ENCODE data around the gene GMFB.
"Not testable (repeated sequence)": the region's sequence is repeated elsewhere in the genome, so short reads cannot be mapped to it uniquely, and the experiment has no call there.

Gene GMFB

GRCh38 chr14:54475911-54476310 is 12.9 kb downstream of the GMFB start:
- no peaks in the 10 kb centered on the region for H3K27me3 ChIP-seq (ENCODE audit: insufficient read depth, low read length)
- no peak overlapping the region for H3K4me3 ChIP-seq (ENCODE audit: low read length)
- H3K27ac ChIP-seq (ENCODE audit: low read length): no peak overlapping the region
- peaks cover 6% of the 10 kb centered on the region for H3K4me1 ChIP-seq (ENCODE audit: insufficient read depth, low read length)
- H3K9ac ChIP-seq (ENCODE audit: low read depth, low read length): no peak overlapping the region
- H3K9me3 ChIP-seq (ENCODE audit: insufficient read depth, low read depth, low read length): no peaks in the 10 kb centered on the region
- peaks cover 58% of the 10 kb centered on the region for H3K36me3 ChIP-seq (ENCODE audit: insufficient read depth, low read depth, low read length)

- Histone ChIP-seq H3K36me3 (ENCODE audit: insufficient read depth, low read depth, low read length) (peaks cover 53% of the 10 kb centered on the region), H3K27ac (ENCODE audit: low read length) (no peak overlapping the region), H3K4me3 (ENCODE audit: low read length) (no peak overlapping the region), H3K4me1 (ENCODE audit: insufficient read depth, low read length) (peaks cover 6% of the 10 kb centered on the region), H3K27me3 (ENCODE audit: insufficient read depth, low read length) (no peaks in the 10 kb centered on the region), H3K9ac (ENCODE audit: low read depth, low read length) (no peak overlapping the region), H3K9me3 (ENCODE audit: insufficient read depth, low read depth, low read length) (no peaks in the 10 kb centered on the region)
These were observed 13.4 kb downstream of the GMFB start for GRCh38 chr14:54475187-54475899.

DNA sequence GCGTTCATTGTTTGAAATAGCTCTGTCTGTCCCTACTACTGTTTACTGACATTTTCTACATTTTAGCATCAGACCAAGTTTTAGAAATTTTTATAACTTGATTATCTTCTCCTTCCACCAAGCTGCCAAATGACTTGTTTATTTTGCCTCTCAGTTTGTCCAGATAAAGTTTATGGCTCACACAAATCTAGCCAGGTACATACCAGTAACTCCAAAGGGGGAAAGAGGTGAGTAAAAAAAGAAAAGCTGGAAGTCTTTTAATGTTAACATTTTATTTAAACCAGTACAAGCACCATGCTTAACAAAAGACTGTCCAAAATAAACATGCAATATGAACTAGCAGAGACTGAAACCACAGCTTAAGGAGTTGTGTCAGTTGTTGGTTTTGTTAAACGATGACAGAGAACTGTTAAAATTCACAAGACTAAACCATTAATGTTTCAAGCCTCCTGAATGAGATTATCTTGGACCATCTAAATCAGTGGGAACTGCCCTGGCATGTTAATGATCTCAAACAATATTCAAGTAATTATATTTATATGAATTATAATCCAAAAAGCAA is 14.5 kb downstream of the GMFB start:
- Histone ChIP-seq H3K36me3 (ENCODE audit: insufficient read depth, low read depth, low read length) (peaks cover 43% of the 10 kb centered on the region), H3K4me1 (ENCODE audit: insufficient read depth, low read length) (peaks cover 6% of the 10 kb centered on the region), H3K9me3 (ENCODE audit: insufficient read depth, low read depth, low read length) (no peaks in the 10 kb centered on the region), H3K4me3 (ENCODE audit: low read length) (no peak overlapping the region), H3K27ac (ENCODE audit: low read length) (no peak overlapping the region), H3K27me3 (ENCODE audit: insufficient read depth, low read length) (no peaks in the 10 kb centered on the region), H3K9ac (ENCODE audit: low read depth, low read length) (no peak overlapping the region)

DNA sequence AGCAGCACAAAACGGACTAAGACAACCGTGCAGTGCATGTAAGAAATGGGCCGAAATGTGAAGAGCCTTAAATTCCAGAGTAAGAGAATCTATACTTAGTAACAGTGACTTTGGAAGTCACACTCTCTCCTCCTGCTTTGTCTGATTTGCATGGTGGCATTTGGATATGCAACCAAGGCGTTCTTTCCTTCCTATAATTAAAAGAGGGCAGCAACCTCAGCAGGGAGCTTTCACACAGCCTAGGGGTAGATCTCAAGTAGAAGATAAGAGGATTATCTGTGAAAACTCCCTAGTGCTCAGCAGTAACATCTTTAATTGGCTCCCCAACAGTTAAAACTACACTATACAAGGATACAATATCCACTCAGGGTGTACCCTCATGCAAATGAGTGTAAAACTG is 16.5 kb downstream of the GMFB start:
- H3K36me3 ChIP-seq (ENCODE audit: insufficient read depth, low read depth, low read length): peaks cover 24% of the 10 kb centered on the region
- peaks cover 6% of the 10 kb centered on the region for H3K4me1 ChIP-seq (ENCODE audit: insufficient read depth, low read length)
- no peaks in the 10 kb centered on the region for H3K27me3 ChIP-seq (ENCODE audit: insufficient read depth, low read length)
- no peak overlapping the region for H3K9ac ChIP-seq (ENCODE audit: low read depth, low read length)
- H3K4me3 ChIP-seq (ENCODE audit: low read length): no peak overlapping the region
- H3K27ac ChIP-seq (ENCODE audit: low read length): no peak overlapping the region
- peaks cover 5% of the 10 kb centered on the region; the same call in 1 of the 2 replicates for H3K9me3 ChIP-seq (ENCODE audit: insufficient read depth, low read depth, low read length)

- Histone ChIP-seq H3K36me3 (ENCODE audit: insufficient read depth, low read depth, low read length) (peaks cover 18% of the 10 kb centered on the region), H3K27me3 (ENCODE audit: insufficient read depth, low read length) (no peaks in the 10 kb centered on the region), H3K9me3 (ENCODE audit: insufficient read depth, low read depth, low read length) (peaks cover 12% of the 10 kb centered on the region; the same call in 1 of the 2 replicates), H3K9ac (ENCODE audit: low read depth, low read length) (no peak overlapping the region), H3K4me3 (ENCODE audit: low read length) (no peak overlapping the region), H3K27ac (ENCODE audit: low read length) (no peak overlapping the region), H3K4me1 (ENCODE audit: insufficient read depth, low read length) (peaks cover 6% of the 10 kb centered on the region)
These were observed 17.1 kb downstream of the GMFB start for GRCh38 chr14:54471641-54472040.

DNA sequence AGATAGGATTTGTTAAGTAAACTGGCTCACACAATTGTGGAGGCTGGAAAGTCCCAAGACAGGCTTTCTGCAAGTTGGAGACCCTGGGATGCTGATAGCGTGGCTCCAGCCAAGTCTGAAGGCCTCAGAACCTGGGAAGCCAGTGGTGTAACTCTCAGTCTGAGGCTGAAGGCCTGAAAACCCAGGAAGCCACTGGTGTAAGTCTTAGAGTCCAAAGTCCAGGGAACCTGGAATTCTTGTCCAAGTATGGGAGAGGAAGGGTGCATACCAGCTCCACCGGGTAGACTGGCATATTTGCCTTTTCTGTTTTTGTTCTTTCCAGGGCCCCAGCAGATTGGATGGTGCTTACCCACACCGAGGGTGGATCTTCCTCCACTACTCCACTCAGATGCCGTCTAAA is 18.1 kb downstream of the GMFB start:
- Histone ChIP-seq H3K27me3 (ENCODE audit: insufficient read depth, low read length) (no peaks in the 10 kb centered on the region), H3K9me3 (ENCODE audit: insufficient read depth, low read depth, low read length) (peaks cover 16% of the 10 kb centered on the region; the same call in 1 of the 2 replicates), H3K9ac (ENCODE audit: low read depth, low read length) (no peak overlapping the region), H3K36me3 (ENCODE audit: insufficient read depth, low read depth, low read length) (peaks cover 14% of the 10 kb centered on the region), H3K4me1 (ENCODE audit: insufficient read depth, low read length) (peaks cover 6% of the 10 kb centered on the region), H3K27ac (ENCODE audit: low read length) (no peak overlapping the region), H3K4me3 (ENCODE audit: low read length) (no peak overlapping the region)

DNA sequence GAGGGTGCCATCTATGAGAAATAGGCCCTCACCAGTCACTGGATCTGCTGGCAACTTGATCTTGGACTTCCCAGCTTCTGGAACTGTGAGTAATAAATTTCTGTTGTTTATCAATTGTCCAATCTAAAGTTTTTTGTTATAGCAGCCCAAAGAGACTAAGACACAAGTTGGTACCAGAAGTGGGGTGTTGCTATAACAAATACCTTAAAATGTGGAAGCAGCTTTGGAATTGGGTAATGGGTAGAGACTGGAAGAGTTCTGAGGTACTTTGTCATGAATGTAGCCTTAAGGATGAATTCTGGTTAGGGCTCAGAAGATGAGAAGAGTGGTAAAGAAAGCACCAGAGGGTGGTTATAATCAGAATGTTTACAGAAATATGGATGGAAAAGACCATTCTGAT is 21.5 kb downstream of the GMFB start:
- no peak overlapping the region for H3K4me3 ChIP-seq (ENCODE audit: low read length)
- no peaks in the 10 kb centered on the region; the same call in 1 of the 2 replicates for H3K36me3 ChIP-seq (ENCODE audit: insufficient read depth, low read depth, low read length)
- no peaks in the 10 kb centered on the region; the same call in 1 of the 2 replicates for H3K4me1 ChIP-seq (ENCODE audit: insufficient read depth, low read length)
- no peak overlapping the region for H3K27ac ChIP-seq (ENCODE audit: low read length)
- H3K27me3 ChIP-seq (ENCODE audit: insufficient read depth, low read length): no peaks in the 10 kb centered on the region
- no peak overlapping the region for H3K9ac ChIP-seq (ENCODE audit: low read depth, low read length)
- H3K9me3 ChIP-seq (ENCODE audit: insufficient read depth, low read depth, low read length): peaks cover 16% of the 10 kb centered on the region; the same call in 1 of the 2 replicates

- no peaks in the 10 kb centered on the region for H3K4me1 ChIP-seq (ENCODE audit: insufficient read depth, low read length)
- H3K27me3 ChIP-seq (ENCODE audit: insufficient read depth, low read length): no peaks in the 10 kb centered on the region
- H3K27ac ChIP-seq (ENCODE audit: low read length): no peak overlapping the region
- H3K4me3 ChIP-seq (ENCODE audit: low read length): no peak overlapping the region
- peaks cover 16% of the 10 kb centered on the region; the same call in 1 of the 2 replicates for H3K9me3 ChIP-seq (ENCODE audit: insufficient read depth, low read depth, low read length)
- H3K36me3 ChIP-seq (ENCODE audit: insufficient read depth, low read depth, low read length): no peaks in the 10 kb centered on the region
- H3K9ac ChIP-seq (ENCODE audit: low read depth, low read length): no peak overlapping the region
These were observed 23.1 kb downstream of the GMFB start for GRCh38 chr14:54465654-54466053.

- Histone ChIP-seq H3K36me3 (ENCODE audit: insufficient read depth, low read depth, low read length) (no peaks in the 10 kb centered on the region), H3K9me3 (ENCODE audit: insufficient read depth, low read depth, low read length) (peaks cover 19% of the 10 kb centered on the region; the same call in 1 of the 2 replicates), H3K27ac (ENCODE audit: low read length) (no peak overlapping the region), H3K27me3 (ENCODE audit: insufficient read depth, low read length) (no peaks in the 10 kb centered on the region), H3K4me3 (ENCODE audit: low read length) (no peak overlapping the region), H3K9ac (ENCODE audit: low read depth, low read length) (no peak overlapping the region), H3K4me1 (ENCODE audit: insufficient read depth, low read length) (no peaks in the 10 kb centered on the region)
These were observed 26.7 kb downstream of the GMFB start for GRCh38 chr14:54462048-54462447.

DNA sequence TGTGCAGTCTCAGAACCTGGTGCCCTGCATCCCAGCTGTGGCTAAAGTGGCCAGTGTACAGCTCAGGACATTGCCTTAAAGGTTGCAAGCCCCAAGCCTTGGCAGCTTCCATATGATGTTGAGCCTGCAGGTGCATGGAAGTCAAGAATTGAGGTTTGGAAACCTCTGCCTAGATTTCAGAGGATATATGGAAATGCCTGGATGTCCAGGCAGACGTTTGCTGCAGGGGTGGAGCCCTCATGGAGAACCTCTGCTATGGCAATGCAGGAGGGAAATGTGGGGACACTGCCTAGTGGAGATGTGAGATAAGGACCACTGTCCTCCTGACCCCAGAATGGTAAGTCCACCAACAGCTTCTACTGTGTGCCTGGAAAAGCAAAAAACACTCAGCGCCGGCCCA is 29.7 kb downstream of the GMFB start:
- no peak overlapping the region for H3K4me3 ChIP-seq (ENCODE audit: low read length)
- no peaks in the 10 kb centered on the region for H3K4me1 ChIP-seq (ENCODE audit: insufficient read depth, low read length)
- peaks cover 11% of the 10 kb centered on the region; the same call in 1 of the 2 replicates for H3K9me3 ChIP-seq (ENCODE audit: insufficient read depth, low read depth, low read length)
- H3K27me3 ChIP-seq (ENCODE audit: insufficient read depth, low read length): no peaks in the 10 kb centered on the region
- H3K36me3 ChIP-seq (ENCODE audit: insufficient read depth, low read depth, low read length): no peaks in the 10 kb centered on the region
- no peak overlapping the region for H3K27ac ChIP-seq (ENCODE audit: low read length)
- H3K9ac ChIP-seq (ENCODE audit: low read depth, low read length): no peak overlapping the region

- not testable (repeated sequence) for H3K4me3 ChIP-seq (ENCODE audit: low read length); H3K9ac ChIP-seq (ENCODE audit: low read depth, low read length); H3K27me3 ChIP-seq (ENCODE audit: insufficient read depth, low read length); H3K27ac ChIP-seq (ENCODE audit: low read length); H3K4me1 ChIP-seq (ENCODE audit: insufficient read depth, low read length); H3K36me3 ChIP-seq (ENCODE audit: insufficient read depth, low read depth, low read length)
- H3K9me3 ChIP-seq (ENCODE audit: insufficient read depth, low read depth, low read length): peaks cover 11% of the 10 kb centered on the region; the same call in 1 of the 2 replicates
These were observed 30.2 kb downstream of the GMFB start for GRCh38 chr14:54458536-54458935.

DNA sequence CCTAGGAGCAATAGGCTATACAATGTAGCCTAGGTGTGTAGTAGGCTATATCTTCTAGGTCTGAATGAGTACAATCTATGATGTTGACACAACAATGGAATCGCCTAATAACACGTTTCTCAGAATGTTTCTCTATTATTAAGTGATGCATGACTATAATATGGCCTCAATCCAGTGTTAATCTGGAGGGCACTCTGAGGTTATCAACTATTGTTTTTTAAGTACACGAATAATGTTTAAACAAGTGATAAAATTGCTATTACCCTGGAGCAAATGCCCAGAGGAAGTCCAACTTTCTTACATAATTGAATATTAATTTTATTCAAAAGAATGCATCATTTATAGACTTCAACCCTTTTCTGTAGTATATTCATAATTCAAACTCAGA is 31.2 kb downstream of the GMFB start:
- no peaks in the 10 kb centered on the region for H3K36me3 ChIP-seq (ENCODE audit: insufficient read depth, low read depth, low read length)
- H3K4me1 ChIP-seq (ENCODE audit: insufficient read depth, low read length): no peaks in the 10 kb centered on the region
- no peak overlapping the region for H3K9ac ChIP-seq (ENCODE audit: low read depth, low read length)
- H3K9me3 ChIP-seq (ENCODE audit: insufficient read depth, low read depth, low read length): peaks cover 11% of the 10 kb centered on the region; the same call in 1 of the 2 replicates
- H3K27me3 ChIP-seq (ENCODE audit: insufficient read depth, low read length): no peaks in the 10 kb centered on the region
- H3K27ac ChIP-seq (ENCODE audit: low read length): no peak overlapping the region
- no peak overlapping the region for H3K4me3 ChIP-seq (ENCODE audit: low read length)

Data from iPS-20b (cell line).